Suprapubic skin (tissue), 4 donors: ENCODE data around the gene KCNIP3.

ENCODE experiments used
- EP300 ChIP-seq: sonication (generic); formaldehyde crosslinking; IDR thresholded peaks from one replicate; pipeline ENCODE4 v1.6.1; 2017; ENCODE audit warnings: antibody characterized with exemption
- POLR2A ChIP-seq, 2 donors: fragments of 450-650 bp; IDR thresholded peaks; one replicate each; pipeline ENCODE4 v1.6.1; 2017; ENCODE audit warnings: antibody characterized with exemption in 2 of 2, mild to moderate bottlenecking in 2 of 2, moderate library complexity in 2 of 2
- POLR2AphosphoS5 ChIP-seq, 3 donors: sonication (generic); formaldehyde crosslinking; IDR thresholded peaks; one replicate each; pipeline ENCODE4 v1.6.1; 2017; ENCODE audit warnings: antibody characterized with exemption in 3 of 3
- TF ChIP-seq, protein P1 (sequence below), 2 donors: fragments of 200-600 bp in 1 of 2; fragments of 450-650 bp in 1 of 2; sonication (generic) in 1 of 2; IDR thresholded peaks; one replicate each; pipeline ENCODE4 v1.5.1; 2016 to 2019; ENCODE audit warnings: antibody characterized with exemption in 2 of 2, mild to moderate bottlenecking in 1 of 2, moderate library complexity in 1 of 2

DNA sequence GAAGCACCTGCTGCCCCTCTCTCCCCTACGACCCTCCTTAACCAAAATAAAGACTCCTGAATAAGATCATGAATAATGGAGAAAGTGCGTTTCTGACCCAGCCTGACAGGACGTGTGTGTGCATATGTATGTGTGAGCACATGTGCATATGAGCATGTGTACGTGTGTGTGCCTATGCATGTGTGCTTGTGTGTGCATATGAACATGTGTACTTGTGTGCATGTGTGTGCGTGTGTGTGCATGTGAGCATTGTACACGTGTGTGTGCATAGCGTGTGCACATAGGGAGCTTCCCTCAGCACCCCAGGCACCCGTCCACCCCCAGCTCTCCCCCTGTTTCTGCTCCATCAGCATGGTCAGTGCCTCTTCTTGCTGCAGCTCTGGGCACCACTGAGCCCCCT, 10.7 kb downstream of the KCNIP3 start:
- TF ChIP-seq, protein P1, sequence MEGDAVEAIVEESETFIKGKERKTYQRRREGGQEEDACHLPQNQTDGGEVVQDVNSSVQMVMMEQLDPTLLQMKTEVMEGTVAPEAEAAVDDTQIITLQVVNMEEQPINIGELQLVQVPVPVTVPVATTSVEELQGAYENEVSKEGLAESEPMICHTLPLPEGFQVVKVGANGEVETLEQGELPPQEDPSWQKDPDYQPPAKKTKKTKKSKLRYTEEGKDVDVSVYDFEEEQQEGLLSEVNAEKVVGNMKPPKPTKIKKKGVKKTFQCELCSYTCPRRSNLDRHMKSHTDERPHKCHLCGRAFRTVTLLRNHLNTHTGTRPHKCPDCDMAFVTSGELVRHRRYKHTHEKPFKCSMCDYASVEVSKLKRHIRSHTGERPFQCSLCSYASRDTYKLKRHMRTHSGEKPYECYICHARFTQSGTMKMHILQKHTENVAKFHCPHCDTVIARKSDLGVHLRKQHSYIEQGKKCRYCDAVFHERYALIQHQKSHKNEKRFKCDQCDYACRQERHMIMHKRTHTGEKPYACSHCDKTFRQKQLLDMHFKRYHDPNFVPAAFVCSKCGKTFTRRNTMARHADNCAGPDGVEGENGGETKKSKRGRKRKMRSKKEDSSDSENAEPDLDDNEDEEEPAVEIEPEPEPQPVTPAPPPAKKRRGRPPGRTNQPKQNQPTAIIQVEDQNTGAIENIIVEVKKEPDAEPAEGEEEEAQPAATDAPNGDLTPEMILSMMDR (IDR thresholded peaks at IDR 0.05) = no peak
- TF ChIP-seq POLR2AphosphoS5 (IDR thresholded peaks at IDR 0.05) (no peak), POLR2A (IDR thresholded peaks at IDR 0.05) (no peak), EP300 (no peak)
